NCI-H187 (cell line): ENCODE results near the gene BCDIN3D.
"Not testable (repeated sequence)": the region's sequence is repeated elsewhere in the genome, so short reads cannot be mapped to it uniquely, and the experiment has no call there.

Experiments used
- DNase-seq, 2 experiments: peaks; one replicate each; lab custom pipeline; 2025; lab: John Stamatoyannopoulos, UW

The BCDIN3D gene

DNA sequence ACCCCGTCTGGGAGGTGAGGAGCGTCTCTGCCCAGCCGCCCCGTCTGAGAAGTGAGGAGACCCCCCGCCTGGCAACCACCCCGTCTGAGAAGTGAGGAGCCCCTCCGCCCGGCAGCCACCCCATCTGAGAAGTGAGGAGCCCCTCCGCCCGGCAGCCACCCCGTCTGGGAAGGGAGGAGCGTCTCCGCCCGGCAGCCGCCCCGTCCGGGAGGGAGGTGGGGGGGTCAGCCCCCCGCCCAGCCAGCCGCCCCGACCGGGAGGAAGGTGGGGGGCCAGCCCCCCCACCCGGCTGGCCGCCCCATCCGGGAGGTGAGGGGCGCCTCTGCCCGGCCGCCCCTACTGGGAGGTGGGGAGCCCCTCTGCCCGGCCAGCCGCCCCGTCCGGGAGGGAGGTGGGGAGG, 18.0 kb upstream of the BCDIN3D start:
- not testable (repeated sequence) for DNase-seq

DNA sequence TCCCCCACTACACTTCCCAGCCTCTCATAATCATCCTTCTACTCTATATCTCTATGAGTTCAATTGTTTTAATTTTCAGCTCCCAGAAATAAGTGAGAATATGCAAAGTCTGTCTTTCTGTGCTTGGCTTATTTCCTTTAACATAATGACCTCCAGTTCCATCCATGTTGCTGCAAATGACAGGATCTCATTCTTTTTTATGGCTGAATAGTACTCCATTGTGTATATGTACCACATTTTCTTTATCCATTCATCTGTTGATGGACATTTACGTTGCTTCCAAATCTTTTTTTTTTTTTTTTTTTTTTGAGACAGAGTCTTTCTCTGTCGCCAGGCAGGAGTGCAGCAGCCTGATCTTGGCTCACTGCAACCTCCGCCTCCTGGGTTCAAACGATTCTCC, 13.0 kb upstream of the BCDIN3D start:
- DNase-seq: not testable (repeated sequence)

DNA sequence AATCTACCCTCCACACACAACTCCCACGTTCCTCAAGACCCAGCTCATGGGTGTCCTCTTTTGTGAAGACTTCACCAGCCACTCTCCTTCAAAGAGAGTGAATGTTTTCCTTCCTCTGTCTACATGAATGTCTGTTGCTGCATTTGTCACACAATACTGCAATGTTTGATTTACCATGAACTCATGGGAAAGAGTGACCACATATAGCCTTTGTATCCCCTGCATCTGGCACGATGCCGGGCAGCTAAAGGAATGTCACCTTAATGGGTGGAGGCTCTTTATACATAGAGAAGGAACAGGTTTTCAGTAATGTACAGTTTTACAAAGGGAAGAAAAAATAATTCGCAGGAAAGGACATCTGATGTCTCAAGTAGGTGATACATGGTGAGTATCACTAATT, 12.1 kb upstream of the BCDIN3D start:
- no peak for DNase-seq

DNA sequence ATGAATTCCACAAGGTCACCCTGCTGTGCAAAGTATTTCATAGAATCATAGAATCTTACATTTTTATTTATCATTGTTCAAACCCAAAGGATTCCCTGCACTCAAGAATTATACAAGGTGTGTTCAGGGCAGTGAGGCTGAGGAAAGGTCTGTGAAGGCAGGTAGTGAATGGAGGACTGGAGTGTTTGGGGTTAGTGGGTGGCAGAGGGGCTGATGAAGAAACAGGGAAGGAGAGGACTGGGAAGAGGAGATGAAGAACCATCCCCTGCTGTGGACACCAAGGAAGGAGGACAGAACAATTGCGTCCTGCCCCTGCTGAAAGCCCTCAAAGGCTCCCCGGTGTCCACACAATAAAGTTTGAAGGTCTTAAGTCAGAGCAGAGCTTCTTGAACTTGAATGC, 10.8 kb upstream of the BCDIN3D start:
- no peak for DNase-seq

DNA sequence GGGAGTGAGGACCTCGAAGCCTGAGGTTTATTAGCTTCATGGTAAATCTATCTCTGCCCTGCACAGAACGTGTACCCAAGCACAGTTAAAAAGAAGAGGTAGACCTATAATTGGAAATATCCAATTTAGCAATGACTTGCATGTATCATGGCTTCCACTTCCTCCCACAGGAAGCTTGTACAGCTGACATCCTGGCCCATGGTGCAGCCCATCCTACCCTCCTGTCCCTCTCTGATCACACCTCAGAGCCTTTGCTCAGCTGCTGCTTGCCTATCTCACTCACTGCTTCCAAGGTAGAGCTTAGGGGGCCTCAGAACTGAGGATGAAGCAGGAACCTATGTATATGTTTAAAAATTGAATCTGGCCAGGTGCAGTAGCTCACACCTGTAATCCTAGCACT, 4.3 kb upstream of the BCDIN3D start:
- DNase-seq: no peak

DNA sequence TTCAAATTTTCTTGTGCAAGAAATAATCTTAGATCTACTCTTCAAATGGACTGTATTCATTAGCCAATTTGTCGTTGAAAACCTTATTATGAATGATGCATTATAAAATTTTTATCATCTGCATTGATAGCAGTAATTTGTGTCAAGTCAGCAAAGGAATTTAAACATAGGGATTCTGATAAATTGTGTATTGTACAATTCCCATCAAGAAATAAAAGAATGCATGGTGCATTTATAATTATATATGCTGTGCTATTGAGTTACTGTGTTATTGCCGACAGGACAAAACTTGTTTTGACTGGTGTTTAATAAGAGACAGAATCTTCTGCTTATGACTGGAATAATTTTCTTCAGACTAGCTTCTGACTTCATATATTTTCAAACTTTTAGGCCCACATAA, 3.1 kb upstream of the BCDIN3D start:
- no peak for DNase-seq

DNA sequence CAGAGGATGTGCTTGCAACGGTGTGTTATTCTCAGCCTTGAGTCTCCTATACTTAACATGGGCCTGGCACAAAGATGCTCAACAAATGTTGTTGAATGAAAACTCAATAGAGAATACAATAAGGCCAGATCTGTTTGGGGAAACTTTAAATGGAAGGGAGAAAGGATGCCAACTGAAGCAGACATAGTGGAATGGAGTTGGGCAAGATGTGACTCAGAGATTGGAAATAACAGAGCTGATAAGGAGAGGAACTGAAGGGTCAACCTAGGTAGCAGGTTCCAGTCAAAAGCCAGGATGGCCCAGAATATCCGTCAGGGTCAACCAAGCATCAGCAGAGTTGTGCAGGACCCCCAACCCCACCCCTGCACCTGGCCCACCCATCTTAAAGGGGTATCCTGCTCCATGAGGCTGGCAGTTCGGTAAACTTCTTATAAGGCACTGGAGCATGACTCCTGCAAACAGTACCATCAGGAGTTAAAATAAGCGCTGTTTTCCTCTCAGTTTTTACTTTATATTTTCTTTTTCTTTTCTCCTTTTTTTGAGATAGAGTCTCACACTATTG, 1.1 kb upstream of the BCDIN3D start:
- no peak for DNase-seq

DNA sequence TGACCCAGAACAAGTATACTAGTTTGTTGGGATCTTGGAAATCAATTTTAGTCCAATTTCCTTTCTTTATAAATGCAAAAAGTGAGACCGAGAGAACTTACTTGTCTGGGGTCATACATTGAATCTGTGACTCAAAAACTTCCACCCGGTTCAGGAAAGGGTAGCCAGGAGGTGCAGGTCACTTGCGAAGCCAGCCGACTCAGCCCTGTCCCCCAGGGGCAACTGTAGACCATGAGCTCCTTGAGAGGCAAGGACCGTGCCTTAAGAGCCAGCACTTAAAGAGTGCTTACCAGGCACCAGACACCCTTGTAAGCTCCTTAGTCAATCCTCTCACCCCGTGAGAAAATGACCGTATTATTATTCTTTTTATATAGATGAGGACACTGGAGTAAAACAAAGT, 505 bp upstream of the BCDIN3D start:
- DNase-seq: no peak

DNA sequence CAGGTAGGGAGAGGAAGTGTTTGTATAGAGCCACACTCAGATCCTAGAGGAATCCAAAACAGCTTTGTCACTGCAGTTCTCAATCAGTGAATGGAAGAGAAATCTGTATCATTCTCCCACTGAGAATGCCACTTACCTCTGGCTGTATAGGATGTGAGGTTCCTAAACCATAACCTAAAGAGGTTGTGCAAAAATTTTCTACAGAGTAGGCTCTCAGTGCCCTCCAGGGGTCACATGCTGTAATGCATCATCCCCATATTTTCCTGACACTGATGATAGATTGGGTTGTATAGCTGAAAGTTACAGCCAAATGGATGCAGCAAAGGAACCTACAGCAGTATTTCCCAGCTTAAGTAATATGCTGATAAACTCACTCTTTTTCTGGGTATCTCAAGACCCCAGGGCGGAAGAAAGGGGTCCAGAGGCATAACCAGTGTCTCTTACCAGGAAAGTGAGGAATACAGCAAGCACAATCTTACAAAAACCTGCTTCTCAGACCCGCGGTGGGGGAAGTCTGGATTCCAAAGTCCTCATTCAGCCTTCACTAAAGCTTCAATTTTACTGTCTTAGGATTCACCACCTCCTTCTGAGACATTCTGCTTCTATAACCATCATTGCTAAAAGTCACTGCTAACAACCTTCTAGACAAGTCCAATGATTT, 3.8 kb downstream of the BCDIN3D start:
- DNase-seq: no peak

DNA sequence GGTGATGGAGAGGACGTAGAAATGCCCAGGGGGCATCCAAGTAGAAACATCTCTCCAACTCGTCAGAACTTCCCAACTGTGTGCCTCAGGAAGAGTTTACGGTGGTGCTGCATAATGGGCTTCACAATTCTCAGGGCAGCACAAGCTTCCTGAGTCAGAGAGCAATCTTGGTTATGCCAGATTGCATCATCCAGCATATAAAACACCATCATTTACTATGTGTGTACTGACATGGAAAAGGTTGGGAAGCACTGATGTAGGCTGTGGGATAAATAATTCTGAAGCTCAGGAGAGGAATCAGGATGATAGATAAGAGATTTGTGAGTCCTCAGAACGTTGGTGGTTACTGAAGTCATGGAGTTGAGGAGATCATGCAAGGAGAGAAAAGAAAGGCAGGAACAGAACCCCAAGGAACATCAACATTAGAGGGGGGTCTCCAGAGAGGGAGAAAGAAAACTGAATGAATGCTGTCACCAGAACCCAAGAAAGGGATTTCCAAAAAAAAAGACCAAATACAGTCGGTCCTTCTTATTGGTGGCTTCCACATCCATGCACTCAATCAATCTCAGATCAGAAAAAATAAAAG, 10.0 kb downstream of the BCDIN3D start:
- DNase-seq: no peak

DNA sequence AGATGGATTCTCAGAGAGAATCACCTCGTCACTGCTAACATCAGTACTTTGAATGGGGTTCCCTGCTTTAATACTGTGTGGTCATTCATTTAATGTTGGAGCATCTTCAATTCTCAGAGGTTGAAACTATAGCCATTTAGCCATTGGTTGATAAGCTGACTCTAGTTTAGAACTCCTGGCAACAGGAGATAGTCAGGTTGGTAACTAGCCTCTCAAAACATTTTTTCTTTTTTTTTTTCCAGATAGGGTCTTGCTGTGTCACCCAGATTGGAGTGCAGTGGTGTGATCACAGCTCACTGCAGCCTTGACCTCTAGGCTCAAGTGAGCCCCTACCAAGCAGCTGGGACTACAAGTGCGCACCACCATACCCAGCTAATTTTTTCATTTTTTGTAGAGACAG, 11.2 kb downstream of the BCDIN3D start:
- DNase-seq: no peak

DNA sequence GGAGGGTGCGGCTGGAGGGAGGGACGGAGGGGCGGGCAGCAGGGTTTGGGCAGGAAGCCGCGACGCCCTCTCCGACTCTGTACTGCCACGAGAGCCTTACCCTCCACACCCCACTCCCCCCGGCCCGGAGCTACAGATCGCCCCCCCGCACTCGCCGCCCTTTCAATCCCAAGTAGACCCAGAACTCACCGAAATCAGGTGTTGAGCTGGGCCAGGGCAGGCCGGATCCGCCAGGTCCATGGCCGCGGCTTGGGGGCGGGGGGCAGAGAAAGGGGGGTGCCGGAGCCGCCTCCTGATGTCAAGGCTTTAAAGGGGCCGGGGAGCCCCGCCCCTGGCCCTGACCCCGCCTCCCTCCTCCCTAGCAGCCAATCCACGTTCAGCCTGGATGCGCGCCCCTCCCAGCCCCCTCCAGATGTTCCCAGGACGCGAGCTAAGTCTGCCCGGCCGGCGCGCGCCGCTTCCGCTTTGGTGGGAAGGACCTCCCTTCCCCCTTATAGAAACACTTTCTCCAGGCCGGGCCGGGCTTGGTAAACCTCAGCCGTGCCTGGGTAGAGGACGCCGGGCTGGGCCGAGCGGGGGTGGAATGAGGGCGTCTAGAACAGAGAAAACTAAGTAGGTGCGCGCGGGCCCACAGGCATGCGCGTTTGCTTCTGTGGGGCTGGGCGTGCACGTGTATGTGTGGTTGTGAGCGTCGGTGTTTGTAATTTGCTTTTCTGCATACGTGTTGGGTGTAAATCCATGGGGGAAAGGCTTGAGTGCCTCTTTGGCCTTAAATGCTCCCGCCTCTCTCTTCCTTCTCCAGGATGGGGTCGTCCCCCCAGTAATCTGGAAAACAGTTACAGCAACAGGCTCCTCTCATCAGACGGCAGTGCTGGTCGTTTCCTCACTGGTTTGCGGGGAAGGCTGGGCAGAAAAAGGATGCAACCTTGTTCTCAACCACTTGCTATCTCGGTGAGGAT, 14.5 kb downstream of the BCDIN3D start, which contains the start of gene NCKAP5L:
Gene NCKAP5L (minus strand): TSS at position 281 of the 959 bp plus-strand sequence. CDS start 24,369 bp downstream, outside the sequence.
- peak; percentile 71 to 89 for DNase-seq

DNA sequence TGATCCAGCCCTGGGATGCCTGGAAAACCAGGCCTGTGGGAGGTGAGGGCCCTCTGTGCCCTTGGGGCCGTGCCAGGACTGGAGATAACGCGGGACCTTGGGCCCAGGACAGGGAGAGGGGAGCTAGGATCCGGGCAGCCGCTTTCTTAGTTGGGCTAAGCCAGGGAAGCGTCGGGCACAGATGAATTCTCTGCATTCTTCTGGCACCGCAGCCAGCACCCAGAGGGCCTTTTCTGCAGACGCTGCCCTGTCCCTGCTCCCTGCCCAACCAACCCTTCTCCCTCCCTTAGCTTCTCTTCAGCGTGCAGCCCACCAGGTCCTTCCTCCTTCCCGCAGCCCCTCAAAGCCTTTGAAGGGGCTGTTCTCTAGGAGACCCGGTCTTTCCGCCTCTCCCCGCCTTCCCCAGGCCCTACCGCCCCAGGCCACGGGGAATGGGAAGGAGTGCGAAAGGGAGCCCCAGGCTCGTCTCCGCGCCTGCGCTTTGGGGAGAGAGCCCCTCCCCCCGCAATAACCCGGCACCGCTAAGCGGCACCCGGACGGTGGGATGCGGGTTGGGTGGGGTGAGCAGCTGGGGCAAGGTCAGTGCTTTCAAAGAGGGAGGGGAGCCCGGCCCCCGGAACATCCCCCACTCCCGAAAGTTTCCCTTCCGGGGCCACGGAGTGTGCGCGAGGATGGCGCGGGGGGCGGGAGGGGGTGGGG, 15.4 kb downstream of the BCDIN3D start:
- DNase-seq: peak in 1 of 2 experiments; percentile 15

DNA sequence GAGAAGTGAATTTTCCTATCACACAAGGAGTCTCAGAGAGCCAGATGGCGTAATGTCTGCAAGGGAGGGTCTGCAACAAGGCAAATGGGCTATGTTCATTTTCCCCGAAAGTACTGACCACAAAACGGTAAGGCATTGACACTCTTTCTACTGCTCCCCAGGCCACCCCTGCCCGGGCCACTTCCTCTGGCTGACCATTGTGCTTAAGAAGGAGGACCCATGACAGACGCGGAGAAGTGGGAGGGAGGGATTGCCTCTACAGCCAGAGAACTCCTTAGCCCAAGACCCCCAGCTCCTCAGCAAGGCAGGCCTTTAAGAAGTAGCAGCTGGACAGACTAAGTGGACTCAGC, 15.9 kb downstream of the BCDIN3D start:
- no peak for DNase-seq

DNA sequence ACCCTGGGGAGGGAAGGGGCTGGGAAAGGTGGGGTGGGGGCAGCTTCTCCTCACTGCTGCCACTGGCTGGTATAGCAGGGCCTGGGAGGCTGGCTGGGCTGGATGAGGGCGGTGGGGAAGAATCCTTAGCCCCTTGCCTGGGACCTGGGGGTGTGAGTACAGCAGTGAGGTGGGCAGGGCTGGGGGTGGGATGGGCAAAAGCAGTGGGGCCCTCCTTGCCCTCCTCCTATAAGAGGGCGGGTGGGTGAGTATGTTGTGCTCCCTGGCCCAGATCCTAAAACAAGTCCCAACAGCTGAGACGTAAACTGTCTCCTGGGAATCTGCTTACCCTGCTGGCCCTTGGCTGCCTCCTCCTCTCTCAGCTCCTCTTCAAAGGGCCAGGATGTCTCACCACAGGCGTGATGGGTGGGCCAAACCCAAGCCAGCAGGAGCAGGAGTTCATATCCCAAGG, 16.9 kb downstream of the BCDIN3D start:
- no peak for DNase-seq

DNA sequence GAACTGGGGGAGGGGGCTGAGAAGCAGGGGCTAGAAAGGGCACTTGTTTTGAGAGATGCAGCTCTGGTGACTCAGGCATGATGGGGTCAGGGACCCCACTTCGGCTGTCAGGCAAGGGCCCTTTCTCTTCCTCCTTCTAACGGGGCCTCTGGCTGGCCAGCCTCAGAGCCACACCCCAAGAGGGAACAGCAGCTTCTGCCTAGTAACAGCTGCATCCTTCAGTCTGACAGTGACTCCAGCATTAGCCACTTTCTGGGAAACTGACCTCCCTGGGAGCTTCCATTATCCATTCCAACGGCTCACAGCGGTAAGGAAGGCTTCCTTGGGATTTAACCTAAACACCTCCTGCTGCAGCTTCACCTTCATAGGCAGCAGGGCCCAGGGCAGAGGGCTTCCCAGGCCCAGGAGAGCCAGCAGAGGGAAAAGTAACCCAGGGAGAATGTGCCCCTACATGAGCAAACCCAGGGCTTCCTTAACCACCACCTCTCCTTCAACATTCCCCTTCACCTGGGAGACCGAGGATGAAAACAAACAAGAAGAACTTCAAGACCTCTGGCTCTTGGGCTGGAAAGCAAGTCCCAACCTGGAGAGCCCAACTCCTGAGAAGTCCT, 17.4 kb downstream of the BCDIN3D start:
- no peak for DNase-seq

DNA sequence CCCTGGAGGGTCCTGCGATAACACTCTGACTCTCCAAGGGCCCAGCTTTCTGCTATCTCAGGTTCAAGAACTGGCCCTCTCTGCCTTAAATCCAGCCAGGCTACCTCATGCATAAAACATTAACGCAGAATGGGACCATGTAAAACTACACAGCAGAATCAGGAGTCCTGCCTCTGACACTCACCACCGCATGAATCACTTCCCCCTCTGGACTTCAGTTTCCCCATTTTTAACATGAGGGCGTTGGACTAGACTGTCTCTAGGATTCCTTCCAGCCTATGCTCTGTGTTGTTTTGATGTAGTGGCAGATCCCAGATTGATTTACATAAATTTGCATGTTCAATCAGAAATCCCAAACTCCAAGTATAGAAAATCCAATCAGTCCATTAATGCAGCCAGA, 18.0 kb downstream of the BCDIN3D start:
- no peak for DNase-seq

DNA sequence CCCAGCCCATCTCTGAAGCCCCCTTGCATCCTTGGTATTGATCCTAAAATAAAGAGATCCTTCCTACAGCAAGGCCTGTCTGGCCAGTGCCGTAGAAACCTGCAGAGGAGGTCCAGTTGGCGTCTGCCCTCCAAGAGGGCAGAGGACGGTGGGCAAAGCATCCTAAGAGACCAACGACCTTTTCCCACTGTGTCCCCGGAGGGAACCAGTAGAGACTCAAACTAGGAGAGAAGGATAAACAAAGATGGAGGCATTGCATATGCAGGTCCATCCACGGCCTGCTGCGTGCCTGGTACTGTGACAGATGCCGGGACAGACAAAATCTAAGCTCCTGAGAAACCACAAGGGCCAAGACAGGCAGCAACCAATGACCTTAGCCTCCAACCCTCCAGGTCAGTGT, 18.5 kb downstream of the BCDIN3D start:
- no peak for DNase-seq

DNA sequence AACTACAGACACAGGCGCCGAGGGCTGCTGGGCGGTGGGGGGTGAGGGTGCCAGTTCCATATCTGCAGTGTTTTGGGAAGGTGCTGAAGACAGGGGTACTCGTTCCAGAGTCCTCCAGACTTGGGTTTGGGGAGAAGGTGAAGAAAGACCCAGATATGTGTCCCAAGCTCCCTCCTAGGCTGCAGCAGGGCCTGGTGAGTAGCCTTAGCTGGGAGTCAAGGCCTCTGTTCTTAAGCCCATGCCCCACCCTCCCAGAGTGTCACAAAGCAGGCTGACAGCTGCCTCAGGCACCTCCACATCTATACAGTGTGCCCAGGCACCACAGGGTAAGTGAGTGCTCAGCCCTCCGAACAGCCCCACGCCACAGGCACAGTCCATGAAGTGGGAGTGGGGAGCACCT, 19.0 kb downstream of the BCDIN3D start:
- DNase-seq: no peak

DNA sequence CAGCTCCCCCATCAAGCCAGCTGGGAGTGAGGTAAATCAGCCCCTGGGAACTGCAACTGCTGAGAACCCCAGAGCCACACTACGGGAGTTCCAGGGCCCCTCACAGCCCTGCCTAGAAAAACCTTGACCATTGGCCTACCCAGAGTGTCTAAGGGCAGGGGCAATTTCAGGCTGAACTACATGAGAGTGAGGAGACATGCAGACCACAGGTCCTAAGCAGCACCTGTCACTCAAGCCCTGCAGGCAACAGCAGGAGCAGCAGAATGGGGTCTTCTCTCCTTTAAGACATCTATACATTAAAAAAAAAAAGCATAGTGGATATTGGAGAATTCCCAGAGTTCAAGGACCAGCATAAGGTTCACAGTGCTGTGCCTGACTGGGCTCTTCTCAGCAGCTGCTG, 19.6 kb downstream of the BCDIN3D start:
- DNase-seq: no peak
